ENCODE measurements around the gene TIGD1. TPM values are rescaled to one million over a fixed set of nuclear protein-coding genes. Genes with fewer than 3 reads are reported as not detected.
A peak's percentile ranks its signal among the peaks of the same experiment; 100 is the strongest.

The TIGD1 gene
- total RNA-seq, 1 donor from 2014 or later: 1.2 TPM

- intact Hi-C loops (cut with DNase I): no loop called here
- Histone ChIP-seq H3K27ac (no peak overlapping the region), H3K4me3 (no peak overlapping the region), H3K36me3 (no peaks in the 10 kb centered on the region), H3K9me3 (no peaks in the 10 kb centered on the region), H3K4me1 (peaks cover 16% of the 10 kb centered on the region), H3K27me3 (no peaks in the 10 kb centered on the region)
- no peak for DNase-seq (ENCODE audit: extremely low spot score in 2 of 2)
- TF ChIP-seq POLR2A (IDR thresholded peaks at IDR 0.05) (no peak), CTCF (IDR thresholded peaks at IDR 0.05) (no peak), POLR2AphosphoS5 (IDR thresholded peaks at IDR 0.05; ENCODE audit: insufficient read depth in 1 of 2, low read depth in 1 of 2) (no peak)
These were observed 45.9 kb downstream of the TIGD1 start for GRCh38 chr2:232504438-232504837.

GRCh38 chr2:232503809-232504323, 46.5 kb downstream of the TIGD1 start:
- H3K4me3 ChIP-seq: peak overlapping the region; percentile 36 to 51
- no peaks in the 10 kb centered on the region for H3K36me3 ChIP-seq
- H3K4me1 ChIP-seq: peaks cover 16% of the 10 kb centered on the region
- TF ChIP-seq POLR2AphosphoS5 (IDR thresholded peaks at IDR 0.05; ENCODE audit: insufficient read depth in 1 of 2, low read depth in 1 of 2): no peak
- TF ChIP-seq CTCF (IDR thresholded peaks at IDR 0.05): no peak
- no peak for TF ChIP-seq POLR2A (IDR thresholded peaks at IDR 0.05)
- no peak for DNase-seq (ENCODE audit: extremely low spot score in 2 of 2)
- no peaks in the 10 kb centered on the region for H3K9me3 ChIP-seq
- intact Hi-C loops (cut with DNase I): no loop called here
- no peak overlapping the region for H3K27ac ChIP-seq
- H3K27me3 ChIP-seq: no peaks in the 10 kb centered on the region

- no peak for TF ChIP-seq POLR2A (IDR thresholded peaks at IDR 0.05)
- H3K9me3 ChIP-seq: no peaks in the 10 kb centered on the region
- no peaks in the 10 kb centered on the region for H3K36me3 ChIP-seq
- H3K4me3 ChIP-seq: peak overlapping the region; percentile 36 to 51
- intact Hi-C loops (cut with DNase I): no loop called here
- H3K27me3 ChIP-seq: no peaks in the 10 kb centered on the region
- no peak overlapping the region for H3K27ac ChIP-seq
- DNase-seq (ENCODE audit: extremely low spot score in 2 of 2): no peak
- peaks cover 16% of the 10 kb centered on the region for H3K4me1 ChIP-seq
These were observed 47.2 kb downstream of the TIGD1 start for GRCh38 chr2:232502911-232503808.

- no peak for DNase-seq (ENCODE audit: extremely low spot score in 2 of 2)
These were observed 47.8 kb downstream of the TIGD1 start for GRCh38 chr2:232502511-232502910.

More at GRCh38 chr2:232502511-232502910, 47.8 kb downstream of the TIGD1 start:
- Histone ChIP-seq H3K27ac (no peak overlapping the region), H3K27me3 (no peaks in the 10 kb centered on the region), H3K4me3 (peak overlapping the region; percentile 36 to 51), H3K4me1 (peaks cover 16% of the 10 kb centered on the region), H3K9me3 (no peaks in the 10 kb centered on the region), H3K36me3 (no peaks in the 10 kb centered on the region)
- TF ChIP-seq CTCF (IDR thresholded peaks at IDR 0.05) (no peak), POLR2A (IDR thresholded peaks at IDR 0.05) (no peak), POLR2AphosphoS5 (IDR thresholded peaks at IDR 0.05; ENCODE audit: insufficient read depth in 1 of 2, low read depth in 1 of 2) (no peak)
- intact Hi-C loops (cut with DNase I): no loop called here
